ENCODE results near the gene LYZL2. TPM values are rescaled to one million over a fixed set of nuclear protein-coding genes. Genes with fewer than 3 reads are reported as not detected.
"Not testable (repeated sequence)": the region's sequence is repeated elsewhere in the genome, so short reads cannot be mapped to it uniquely, and the experiment has no call there.

The LYZL2 gene
- total RNA-seq, 1 donor from 2014 or later, result not detected

- Mint-ChIP-seq H3K27me3 (peaks cover 30% of the 10 kb centered on the region), H3K9me3 (ENCODE audit: low read depth) (no peaks in the 10 kb centered on the region), H3K27ac (no peak overlapping the region), H3K4me3 (ENCODE audit: low read depth) (no peak overlapping the region), H3K36me3 (ENCODE audit: insufficient read depth) (no peaks in the 10 kb centered on the region), H3K4me1 (ENCODE audit: low read depth) (peaks cover 3% of the 10 kb centered on the region)
- DNase-seq (ENCODE audit: low spot score, unreplicated experiment), result no peak
- TF ChIP-seq, protein P1, sequence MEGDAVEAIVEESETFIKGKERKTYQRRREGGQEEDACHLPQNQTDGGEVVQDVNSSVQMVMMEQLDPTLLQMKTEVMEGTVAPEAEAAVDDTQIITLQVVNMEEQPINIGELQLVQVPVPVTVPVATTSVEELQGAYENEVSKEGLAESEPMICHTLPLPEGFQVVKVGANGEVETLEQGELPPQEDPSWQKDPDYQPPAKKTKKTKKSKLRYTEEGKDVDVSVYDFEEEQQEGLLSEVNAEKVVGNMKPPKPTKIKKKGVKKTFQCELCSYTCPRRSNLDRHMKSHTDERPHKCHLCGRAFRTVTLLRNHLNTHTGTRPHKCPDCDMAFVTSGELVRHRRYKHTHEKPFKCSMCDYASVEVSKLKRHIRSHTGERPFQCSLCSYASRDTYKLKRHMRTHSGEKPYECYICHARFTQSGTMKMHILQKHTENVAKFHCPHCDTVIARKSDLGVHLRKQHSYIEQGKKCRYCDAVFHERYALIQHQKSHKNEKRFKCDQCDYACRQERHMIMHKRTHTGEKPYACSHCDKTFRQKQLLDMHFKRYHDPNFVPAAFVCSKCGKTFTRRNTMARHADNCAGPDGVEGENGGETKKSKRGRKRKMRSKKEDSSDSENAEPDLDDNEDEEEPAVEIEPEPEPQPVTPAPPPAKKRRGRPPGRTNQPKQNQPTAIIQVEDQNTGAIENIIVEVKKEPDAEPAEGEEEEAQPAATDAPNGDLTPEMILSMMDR (IDR thresholded peaks at IDR 0.05; ENCODE audit: unreplicated experiment), result no peak
Measured at GRCh38 chr10:30647089-30647488, 17.5 kb upstream of the LYZL2 start.

- H3K4me3 Mint-ChIP-seq (ENCODE audit: low read depth), result no peak overlapping the region
- no peak for DNase-seq (ENCODE audit: low spot score, unreplicated experiment)
Measured at GRCh38 chr10:30645340-30645827, 15.8 kb upstream of the LYZL2 start.

DNA sequence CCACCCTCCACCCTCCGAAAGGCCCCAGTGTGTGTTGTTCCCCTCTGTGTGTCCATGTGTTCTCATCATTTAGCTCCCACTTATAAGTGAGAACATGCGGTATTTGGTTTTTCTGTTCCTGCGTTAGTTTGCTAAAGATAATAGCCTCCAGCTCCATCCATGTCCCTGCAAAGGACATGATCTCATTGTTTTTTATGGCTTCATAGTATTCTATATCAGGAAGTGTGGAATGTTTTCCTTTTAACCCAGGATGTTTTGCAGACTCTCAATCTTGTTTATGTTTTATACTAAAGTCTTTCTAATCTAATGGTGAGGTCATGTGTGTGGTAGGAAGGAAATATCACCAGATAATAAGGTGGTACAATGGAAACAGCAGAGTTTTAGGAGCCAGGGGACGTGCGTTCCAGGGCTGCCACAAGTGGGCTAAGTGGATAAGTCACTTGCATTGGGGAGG, 14.9 kb upstream of the LYZL2 start:
- H3K36me3 Mint-ChIP-seq (ENCODE audit: insufficient read depth); H3K9me3 Mint-ChIP-seq (ENCODE audit: low read depth); H3K27ac Mint-ChIP-seq; H3K4me1 Mint-ChIP-seq (ENCODE audit: low read depth); H3K4me3 Mint-ChIP-seq (ENCODE audit: low read depth); DNase-seq (ENCODE audit: low spot score, unreplicated experiment): not testable (repeated sequence)
- peaks cover 32% of the 10 kb centered on the region for H3K27me3 Mint-ChIP-seq

More at GRCh38 chr10:30645340-30645827, 15.8 kb upstream of the LYZL2 start:
- Mint-ChIP-seq H3K27me3 (peaks cover 32% of the 10 kb centered on the region), H3K4me1 (ENCODE audit: low read depth) (peaks cover 3% of the 10 kb centered on the region), H3K27ac (no peak overlapping the region), H3K9me3 (ENCODE audit: low read depth) (no peaks in the 10 kb centered on the region), H3K36me3 (ENCODE audit: insufficient read depth) (no peaks in the 10 kb centered on the region)
- TF ChIP-seq, protein P1 (IDR thresholded peaks at IDR 0.05; ENCODE audit: unreplicated experiment), result no peak

DNA sequence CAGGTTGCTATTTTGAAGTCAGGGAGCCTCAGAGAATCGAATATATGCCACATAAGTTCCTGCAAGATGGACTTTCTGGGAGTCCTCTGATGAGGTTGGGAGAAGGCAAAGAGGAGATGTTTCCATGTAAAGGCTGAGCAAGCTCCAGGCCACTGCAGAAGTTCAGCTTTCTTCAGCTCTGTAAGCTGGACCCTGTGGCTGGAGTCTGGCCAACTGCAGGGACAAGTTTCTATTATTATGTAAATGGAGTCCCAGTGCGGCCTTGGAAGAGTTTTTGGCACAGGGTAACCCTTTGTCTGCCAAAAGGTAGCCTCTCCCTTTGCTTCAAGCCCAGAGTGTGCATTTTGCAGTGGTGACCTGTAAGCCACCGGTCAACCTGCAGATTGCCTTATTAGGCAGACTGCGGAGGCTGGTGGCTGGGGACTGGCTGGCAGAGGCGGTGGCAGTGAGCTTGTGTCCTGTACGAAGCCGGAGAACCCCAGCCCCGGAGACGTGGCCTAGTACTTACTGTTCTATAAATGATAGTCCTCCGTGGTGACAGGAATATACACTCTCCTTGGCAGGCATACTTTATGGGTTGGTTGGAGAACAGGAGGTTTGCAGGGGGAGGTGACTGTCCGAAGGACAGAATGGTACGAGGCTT, 14.1 kb upstream of the LYZL2 start:
- peaks cover 27% of the 10 kb centered on the region for H3K27me3 Mint-ChIP-seq
- not testable (repeated sequence) for H3K4me1 Mint-ChIP-seq (ENCODE audit: low read depth); H3K27ac Mint-ChIP-seq; H3K36me3 Mint-ChIP-seq (ENCODE audit: insufficient read depth); H3K9me3 Mint-ChIP-seq (ENCODE audit: low read depth); H3K4me3 Mint-ChIP-seq (ENCODE audit: low read depth); DNase-seq (ENCODE audit: low spot score, unreplicated experiment)

DNA sequence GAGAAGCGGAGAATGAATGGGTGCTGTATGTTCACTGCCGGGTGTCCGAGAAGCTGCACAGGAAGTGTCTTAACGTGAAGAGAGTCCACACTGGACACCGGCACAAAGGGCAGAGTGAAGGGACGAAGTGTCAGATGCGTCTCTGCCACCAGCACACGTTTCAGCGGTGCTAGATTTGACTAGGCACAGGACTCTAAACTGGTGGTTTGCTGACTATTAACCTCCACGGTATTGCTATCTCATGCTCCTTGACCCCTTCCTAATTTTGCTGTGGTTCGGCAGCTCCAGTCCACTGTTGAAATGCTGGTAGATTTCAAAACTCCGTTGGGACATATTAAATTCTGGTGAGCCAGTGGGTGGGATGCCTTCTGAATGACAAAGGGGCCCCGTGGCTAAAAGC, 13.3 kb upstream of the LYZL2 start:
- not testable (repeated sequence) for H3K36me3 Mint-ChIP-seq (ENCODE audit: insufficient read depth); H3K4me3 Mint-ChIP-seq (ENCODE audit: low read depth); H3K9me3 Mint-ChIP-seq (ENCODE audit: low read depth); H3K4me1 Mint-ChIP-seq (ENCODE audit: low read depth); DNase-seq (ENCODE audit: low spot score, unreplicated experiment); H3K27ac Mint-ChIP-seq
- H3K27me3 Mint-ChIP-seq, result peaks cover 23% of the 10 kb centered on the region

GRCh38 chr10:30639946-30640786, 10.6 kb upstream of the LYZL2 start:
- Mint-ChIP-seq H3K27ac (no peak overlapping the region), H3K36me3 (ENCODE audit: insufficient read depth) (no peaks in the 10 kb centered on the region), H3K9me3 (ENCODE audit: low read depth) (no peaks in the 10 kb centered on the region), H3K4me1 (ENCODE audit: low read depth) (peaks cover 3% of the 10 kb centered on the region), H3K4me3 (ENCODE audit: low read depth) (no peak overlapping the region), H3K27me3 (peaks cover 16% of the 10 kb centered on the region)
- TF ChIP-seq, protein P1 (IDR thresholded peaks at IDR 0.05; ENCODE audit: unreplicated experiment), result peak; percentile 84
- DNase-seq (ENCODE audit: low spot score, unreplicated experiment), result no peak

Data from progenitor cell of endocrine pancreas (in vitro differentiated cells).